Measurements from ENCODE around the gene HSPB1.

Gene HSPB1

GRCh38 chr7:76353744-76354143 is 51.3 kb downstream of the HSPB1 start:
- H3K27ac ChIP-seq: no peak overlapping the region
- DNase-seq (ENCODE audit: low read depth, low spot score): no peak
